Fibroblast of gingiva (primary cell): Measurements from ENCODE around the gene LYZ.

ENCODE experiments used
- DNase-seq: peaks from one replicate; pipeline ENCODE4 v3.0.0-alpha.2; 2011; ENCODE audit warnings: low read depth

LYZ gene

DNA sequence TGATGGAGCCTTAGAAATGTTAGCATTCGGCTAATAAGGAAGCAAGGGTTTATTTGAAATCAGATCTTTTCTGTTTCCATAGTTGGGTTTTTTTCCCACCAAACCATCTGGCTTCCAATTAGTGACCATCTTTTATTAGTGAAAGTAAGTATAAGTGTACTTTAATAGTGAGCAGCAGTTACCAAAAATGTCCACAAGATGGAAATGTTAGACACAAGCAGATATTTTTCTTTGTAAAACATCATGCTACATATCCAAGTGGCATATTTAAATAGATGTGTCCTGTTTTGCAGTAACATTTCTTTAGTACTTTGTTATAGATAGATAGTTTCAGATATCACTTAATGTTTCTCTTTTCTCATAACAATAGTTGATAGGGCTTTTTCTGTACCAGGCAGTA, 40.2 kb downstream of the LYZ start:
- DNase-seq = peak; percentile 66

DNA sequence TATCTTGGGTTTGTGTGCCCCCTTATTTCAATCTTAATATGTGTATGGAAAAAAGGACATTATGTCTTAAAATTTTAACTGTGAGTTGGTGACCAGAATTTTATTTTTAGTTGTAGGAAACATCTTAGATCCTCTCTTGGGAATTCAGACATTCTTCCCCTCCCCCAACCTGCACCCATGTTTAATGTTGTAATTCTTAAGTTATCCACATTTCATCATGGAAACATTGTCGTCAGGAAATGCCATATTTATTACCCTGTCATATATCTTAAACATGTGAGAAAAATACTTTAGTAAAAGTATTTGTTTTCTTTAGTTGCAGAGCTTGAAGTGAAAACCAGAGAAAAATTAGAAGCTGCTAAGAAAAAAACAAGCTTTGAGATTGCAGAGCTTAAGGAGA, 41.6 kb downstream of the LYZ start:
- DNase-seq = peak; percentile 56

GRCh38 chr12:69392179-69392928, 44.2 kb downstream of the LYZ start:
- no peak for DNase-seq

- DNase-seq = no peak
Observed at GRCh38 chr12:69396041-69396440, 47.9 kb downstream of the LYZ start.

- DNase-seq = no peak
Observed at GRCh38 chr12:69396963-69397362, 48.8 kb downstream of the LYZ start.

- DNase-seq = no peak
Observed at GRCh38 chr12:69397978-69398377, 49.8 kb downstream of the LYZ start.

GRCh38 chr12:69401940-69402339, 53.8 kb downstream of the LYZ start:
- DNase-seq = peak; percentile 11
